GM21526 (cell line): ENCODE measurements around the gene NDRG3.

Experiments
- ATAC-seq: cut with Tn5 transposase; IDR thresholded peaks from one replicate; pipeline ENCODE4 v1.9.1; 2021; ENCODE audit warnings: moderate library complexity; ENCODE audit not compliant: unreplicated experiment, low FRiP score

Gene NDRG3

DNA sequence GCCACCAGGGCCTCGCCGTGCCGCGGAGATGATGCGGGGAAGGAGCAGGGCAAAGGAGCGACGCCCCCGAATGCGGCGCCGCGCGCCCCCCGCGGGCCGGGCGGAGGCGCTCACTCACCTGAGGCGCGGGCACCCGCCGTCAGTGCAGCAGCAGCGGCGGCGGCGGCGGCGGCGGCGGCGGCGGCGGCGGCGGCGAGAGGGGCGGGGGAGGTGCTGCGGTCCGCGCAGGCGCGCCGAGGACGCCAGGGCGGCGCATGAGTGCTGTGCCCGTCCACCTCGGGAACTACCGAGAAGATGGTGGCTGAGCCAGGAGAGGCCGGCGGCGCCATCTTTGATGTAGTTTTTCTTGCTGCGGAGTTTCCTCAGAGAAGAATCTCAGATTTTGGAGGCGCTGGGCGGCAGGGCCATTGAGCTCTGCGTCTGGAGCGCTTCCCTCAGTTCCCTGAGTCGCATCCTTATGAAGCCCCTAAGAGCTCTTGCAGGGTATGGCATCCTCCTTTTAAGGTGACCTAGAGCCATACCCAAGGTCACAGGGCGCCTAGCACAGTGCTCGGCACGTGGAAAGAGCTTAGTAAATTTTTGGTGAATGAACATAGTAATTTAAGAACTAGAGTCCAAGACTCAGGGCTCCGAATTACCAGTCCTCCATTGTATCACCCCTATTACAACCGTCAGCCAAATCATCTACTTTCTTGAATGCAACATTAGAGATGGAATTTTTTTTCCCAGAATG is at the start of gene NDRG3:
TSS of gene NDRG3 (minus strand) at position 164 of the 733 bp plus-strand sequence. CDS start 24,355 bp downstream, outside the sequence.
- ATAC-seq = peak; percentile 89

DNA sequence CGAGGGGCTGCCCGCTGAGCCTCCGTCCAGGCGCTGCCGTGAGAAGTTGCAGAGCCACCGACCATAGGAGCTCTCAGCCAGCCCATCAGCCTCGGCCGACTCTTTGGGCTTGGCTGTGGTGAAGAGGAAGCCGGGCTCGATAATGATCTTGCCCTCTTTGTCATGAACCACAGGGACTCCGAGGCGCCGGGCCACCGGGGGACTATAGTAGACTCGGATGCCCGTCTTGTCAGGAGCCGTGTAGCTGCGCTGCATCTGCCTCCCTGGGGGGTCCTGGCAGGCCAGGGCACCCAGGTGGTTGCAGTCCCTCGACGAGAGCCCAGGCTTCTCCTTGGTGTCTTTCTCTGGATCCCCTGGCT is 48.2 kb upstream of the NDRG3 start:
- no peak for ATAC-seq

DNA sequence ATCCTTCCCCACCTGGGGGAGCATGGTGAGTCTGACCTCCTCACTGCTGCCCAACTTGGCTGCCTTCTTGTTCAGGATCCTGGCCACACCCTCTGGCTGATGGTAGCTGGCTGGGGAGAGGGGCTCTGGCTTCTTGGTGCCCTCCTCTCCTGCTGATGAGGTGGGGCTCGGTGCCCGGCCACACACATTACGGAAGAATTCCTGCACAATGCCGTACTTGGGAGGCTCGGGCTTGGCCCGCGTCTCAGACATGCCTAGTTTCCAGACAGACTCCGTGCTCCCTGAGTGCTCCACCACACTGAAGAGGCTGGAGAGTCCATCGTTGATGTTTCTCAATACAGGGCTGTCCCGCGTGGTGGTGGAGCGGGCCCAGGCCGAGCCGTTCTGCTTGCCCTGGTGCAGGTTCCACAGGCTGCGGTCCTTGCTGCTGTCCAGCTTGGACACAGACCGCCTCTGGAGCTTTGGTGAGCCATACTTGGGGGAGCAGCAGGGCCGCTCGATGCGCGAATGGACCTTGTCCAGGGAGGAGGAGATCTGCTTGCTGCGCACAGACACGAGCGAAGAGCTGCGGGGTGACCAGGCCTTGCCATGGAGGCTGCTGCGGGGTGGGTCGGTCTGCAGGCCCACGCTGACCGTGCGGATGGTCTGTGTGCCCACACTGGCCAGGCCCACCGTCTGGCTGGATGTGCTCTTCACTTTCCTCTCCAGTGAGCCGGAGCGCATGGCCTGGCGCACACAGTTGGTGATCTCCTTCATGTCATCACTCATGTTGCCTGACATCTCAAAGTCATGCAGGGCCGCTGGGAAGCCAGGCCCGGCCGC is 47.6 kb upstream of the NDRG3 start:
- no peak for ATAC-seq

DNA sequence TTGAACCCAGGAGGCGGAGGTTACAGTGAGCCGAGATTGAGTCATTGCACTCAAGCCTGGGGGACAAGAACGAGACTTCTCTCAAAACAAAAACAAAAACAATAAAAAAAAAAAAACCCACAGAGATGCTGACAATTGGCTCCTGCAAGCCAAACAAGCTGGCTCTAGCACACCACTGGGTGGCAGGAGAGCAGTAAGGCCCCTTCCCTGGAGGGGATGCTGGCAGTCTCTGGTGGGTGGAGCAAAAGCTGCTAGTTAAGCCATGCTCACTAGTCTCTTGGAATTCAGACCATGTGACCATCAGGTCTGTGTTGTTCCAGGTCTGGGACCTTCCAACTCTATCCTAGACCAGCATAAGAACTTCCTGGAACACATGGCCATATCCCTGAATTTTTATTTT is 46.5 kb upstream of the NDRG3 start:
- ATAC-seq = no peak

DNA sequence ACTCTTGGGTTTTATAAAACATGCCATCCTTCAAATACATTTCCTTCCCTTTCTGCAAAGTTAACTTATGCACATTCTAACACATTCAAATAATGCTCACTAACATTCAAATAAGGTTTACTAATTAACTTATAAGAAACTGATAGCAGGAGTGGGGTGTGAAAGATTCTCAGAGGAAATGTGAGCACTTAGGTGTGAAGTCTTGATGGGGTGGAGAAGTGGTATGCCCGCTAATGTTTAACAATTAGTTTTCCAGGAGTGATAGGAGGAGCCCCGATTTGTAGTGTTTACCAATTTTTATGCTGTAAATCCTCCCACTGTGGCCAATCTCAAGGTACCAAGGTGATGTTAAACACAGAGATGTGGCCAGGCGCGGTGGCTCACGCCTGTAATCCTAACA is 46.0 kb upstream of the NDRG3 start:
- ATAC-seq = no peak

DNA sequence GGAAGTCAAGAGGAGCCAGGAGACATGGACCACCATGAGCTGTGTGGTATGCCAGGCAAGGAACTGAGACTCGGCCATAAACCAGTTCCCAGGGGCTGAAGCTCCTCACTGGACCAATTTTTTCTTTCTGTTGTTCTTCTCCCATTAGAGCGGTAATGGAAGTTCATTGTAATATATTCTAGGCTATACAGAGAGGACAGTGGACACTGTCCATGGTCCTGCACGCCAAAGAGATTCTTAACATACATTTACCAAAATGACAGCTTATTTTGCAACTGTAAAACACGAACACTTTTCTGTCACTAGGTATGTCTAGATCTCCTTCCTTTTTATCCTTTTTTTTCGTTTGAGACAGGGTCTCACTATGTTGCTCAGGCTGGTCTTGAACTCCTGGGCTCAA is 40.8 kb upstream of the NDRG3 start:
- no peak for ATAC-seq

DNA sequence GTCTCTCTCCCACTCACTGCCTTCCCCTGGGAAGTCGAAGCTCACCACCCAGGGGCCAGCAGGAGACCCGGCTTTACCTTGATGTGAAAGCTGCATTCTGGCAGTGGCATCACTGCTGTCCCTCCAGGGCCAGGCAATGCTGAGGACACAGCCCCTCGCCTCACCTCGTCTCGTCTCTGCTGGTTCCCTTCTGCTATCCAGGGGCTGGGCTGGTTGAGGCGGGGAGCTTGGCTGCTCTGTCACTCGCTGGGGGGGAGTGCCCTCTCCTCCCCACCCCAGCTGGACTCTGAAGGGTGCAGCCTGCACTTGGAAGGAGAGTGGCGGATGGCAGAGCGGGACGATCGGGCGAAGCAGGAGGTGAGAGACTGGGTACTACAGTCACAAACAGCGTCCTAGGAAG is 40.4 kb upstream of the NDRG3 start:
- ATAC-seq = no peak

GRCh38 chr20:36785308-36785707 is 39.4 kb upstream of the NDRG3 start:
- no peak for ATAC-seq

DNA sequence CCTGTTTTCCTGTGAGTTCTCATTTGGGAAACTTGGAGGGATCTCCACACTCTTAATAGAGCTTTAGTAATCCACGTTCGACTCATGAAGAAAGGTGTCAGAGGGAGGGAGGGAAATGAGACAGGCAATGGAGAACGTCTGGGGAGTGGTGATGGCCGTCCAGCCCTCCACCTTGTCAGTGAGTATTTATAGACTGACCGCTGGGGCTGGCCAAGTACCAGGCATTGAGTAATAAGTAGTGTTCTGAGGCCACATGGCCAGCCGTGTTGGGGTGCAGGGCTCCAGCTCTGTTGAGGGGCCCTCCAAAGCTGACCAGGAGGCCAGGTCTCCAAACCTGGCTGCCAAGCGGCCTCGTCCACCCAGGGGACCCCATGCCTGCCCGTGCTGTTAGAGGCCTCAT is 39.0 kb upstream of the NDRG3 start:
- ATAC-seq = no peak

GRCh38 chr20:36784116-36784515 is 38.2 kb upstream of the NDRG3 start:
- no peak for ATAC-seq

DNA sequence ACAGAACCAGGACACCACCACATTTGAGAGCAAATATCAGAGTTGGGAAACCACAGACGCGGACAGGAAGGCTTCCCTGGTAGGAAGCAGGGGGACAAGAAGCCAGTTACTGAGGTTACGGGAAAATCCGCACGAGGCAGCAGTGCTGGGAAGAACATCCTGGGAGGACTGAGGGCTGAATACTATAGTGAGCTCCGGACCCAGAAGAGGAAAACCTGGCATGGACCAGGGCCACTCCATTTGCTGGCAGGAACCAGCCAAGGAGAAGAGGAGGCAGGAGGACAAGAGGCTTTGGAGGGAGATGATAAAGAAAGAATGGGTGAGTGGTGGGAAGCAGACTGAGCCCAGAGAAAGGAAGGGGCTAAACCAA is 33.8 kb upstream of the NDRG3 start:
- ATAC-seq = no peak

DNA sequence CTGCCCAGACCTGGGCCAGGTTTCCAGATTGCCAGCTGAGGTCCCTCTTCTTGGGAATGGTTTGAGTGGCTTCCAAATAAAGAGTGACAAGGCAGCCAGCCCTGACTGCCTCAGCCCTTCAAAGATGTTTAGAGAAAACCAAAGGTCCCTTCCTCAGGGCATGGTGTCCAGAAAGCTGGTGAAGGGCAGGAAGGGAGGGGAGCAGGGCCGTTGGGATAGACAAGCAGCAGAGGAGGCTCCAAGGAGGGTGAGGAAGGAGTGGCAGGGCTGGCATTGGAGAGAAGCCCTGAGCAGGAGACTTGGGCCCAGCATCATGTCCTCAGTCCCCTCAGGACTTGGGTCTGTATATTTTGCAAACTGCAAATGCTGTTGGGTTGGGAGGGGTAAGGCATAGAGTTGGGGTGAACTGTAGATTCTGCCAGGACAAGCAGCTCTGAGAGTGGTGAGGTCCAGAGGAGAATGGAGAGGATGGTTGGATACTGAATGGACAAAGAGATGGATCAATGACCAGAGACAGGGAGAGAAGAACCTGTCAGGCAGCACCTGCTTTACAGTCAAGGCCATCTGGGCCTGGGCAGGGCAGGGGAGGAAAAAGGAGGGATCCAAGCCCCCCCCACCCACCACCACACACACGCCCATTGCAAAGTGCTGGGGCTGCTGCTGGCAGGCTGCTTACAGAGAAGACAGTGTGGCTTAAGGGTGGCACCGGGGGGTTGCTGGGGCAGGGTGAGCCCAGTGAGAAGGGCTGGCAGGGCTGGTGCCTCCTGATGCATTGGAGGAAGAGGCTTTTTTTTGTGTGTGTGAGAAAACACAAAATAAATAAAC is 33.2 kb upstream of the NDRG3 start:
- no peak for ATAC-seq

- no peak for ATAC-seq
Measured at GRCh38 chr20:36777576-36777975, 31.7 kb upstream of the NDRG3 start.

DNA sequence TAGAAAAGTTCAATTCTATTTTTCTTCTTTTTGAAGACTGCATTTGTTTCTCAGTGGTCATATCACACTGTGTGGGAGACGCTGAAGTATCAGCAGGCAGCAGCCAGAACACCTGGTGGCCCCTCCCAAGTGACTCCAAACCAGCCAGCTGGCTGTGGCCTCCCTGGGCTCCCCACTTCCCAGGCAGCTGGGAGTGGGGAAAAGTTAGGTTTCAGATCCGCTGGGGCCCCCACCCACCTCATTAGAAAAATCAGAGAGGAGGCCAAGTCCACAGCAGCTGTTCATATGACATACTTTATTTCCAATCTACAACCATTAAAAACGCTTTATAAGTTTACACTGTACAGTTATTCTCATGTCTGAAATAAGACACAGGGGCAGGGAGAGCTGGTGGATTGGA is 31.3 kb upstream of the NDRG3 start:
- ATAC-seq = no peak

DNA sequence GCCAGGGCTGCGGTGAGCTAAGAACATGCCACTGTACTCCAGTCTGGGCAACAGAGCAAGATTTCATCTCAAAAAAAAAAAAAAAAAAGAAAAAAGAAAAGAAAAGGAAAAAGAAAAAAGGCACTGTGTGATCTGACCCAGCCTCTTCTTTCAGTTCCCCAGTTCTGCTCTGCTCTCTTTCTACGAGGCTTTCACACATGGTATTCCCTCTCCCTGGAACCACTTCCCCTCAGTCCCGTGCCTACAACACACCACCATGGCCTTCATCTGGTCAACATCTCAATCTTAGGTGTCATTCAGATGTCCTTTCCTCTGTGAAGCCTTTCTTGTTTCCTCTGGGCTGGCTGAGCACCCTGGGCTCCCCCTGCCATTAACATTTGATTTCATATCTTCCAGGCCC is 29.9 kb upstream of the NDRG3 start:
- no peak for ATAC-seq

- no peak for ATAC-seq
Measured at GRCh38 chr20:36775196-36775595, 29.3 kb upstream of the NDRG3 start.

GRCh38 chr20:36773597-36774390 is 27.9 kb upstream of the NDRG3 start, which contains the start of gene DSN1:
Gene DSN1, minus strand, starts transcription at chr20:36773763. Its CDS starts 2,305 bp downstream, at chr20:36771458.
- peak; percentile 70 for ATAC-seq

DNA sequence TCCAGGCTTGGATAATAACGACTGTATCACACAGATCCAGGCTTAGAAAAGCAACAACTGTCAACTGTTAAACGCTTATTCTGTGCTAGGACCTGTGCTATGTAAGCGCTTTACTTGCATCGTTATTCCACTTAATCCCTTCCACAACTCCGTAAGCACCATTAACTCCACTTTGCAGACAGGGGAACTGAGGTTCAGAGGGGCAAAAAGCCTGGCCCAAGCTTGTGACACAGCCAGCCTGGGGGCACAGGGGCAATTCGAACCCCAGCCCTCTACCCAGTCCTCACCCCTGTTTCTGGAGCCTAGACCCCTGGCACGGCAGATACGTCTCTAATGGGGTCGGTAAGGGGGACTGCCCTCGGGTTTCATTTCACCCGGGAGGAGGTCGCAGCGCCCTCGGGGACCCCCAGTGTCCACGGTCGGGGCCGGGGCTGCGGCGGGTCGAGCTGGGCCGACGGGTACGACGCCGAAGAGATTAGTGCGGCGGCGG is 27.3 kb upstream of the NDRG3 start:
- no peak for ATAC-seq

DNA sequence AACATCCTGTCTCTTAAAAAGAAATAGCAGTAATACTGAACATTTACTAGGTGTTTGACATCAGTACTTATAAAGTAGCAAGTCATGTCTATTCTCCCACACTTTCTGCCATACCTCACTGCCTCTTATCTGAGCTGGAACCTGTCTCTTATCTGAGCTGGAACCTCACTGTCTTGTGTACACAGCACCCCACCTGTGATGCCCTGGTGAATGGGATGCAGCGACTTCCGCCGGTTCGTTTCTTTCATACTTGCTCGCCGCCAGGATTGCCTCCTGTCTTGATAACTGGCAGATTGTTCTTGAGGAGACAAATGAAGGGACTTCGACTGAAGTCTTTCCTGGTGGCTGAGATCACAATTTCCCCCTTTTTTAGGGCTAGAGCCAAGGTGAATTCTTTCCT is 24.8 kb upstream of the NDRG3 start:
- no peak for ATAC-seq

DNA sequence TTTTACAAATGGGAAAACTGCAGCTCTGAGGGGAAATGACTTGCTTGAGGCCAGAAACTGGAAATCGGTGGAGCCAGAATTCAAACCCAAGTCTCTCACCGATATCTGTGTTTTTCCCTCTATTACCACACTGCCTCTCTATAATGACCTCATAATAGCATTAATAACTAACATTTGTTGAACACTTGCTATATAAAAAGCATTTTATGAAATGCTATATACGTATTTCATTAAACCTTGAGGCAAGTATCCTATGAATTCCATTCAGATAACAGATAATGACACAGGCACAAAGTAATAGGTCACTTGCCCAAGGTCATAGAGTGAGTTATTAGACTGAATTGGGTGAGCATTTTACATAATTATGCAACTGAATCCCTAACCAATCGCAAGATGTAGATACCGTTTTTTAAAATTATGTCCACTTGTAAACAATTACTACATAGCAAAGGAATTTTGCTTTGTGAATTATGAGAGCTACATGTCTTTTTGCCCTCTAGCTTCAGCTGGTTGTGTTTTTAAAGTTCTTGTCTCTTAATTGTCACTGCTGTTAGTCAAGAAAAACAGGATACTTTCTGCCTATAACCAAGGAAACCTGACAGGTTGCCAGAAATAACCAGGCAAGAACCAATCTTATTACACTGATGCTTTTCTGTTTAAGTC is 23.0 kb upstream of the NDRG3 start:
- no peak for ATAC-seq
